Stimulated activated CD8-positive, alpha-beta memory T cell treated with anti-CD3 and anti-CD28 coated beads, Interleukin-4, amount 100 ng/mL, for 4 hours (primary cell): ENCODE data around the gene MYCBPAP.

Experiments used
- DNase-seq, 2 donors: peaks; one replicate each; pipeline ENCODE4 v3.0.0-alpha.2; 2020; ENCODE audit warnings: low read depth in 2 of 2, low spot score in 1 of 2

MYCBPAP gene

GRCh38 chr17:50569592-50569991 is 61.4 kb downstream of the MYCBPAP start:
- DNase-seq: no peak

GRCh38 chr17:50570032-50570431 is 61.8 kb downstream of the MYCBPAP start:
- DNase-seq: no peak

GRCh38 chr17:50570528-50570927 is 62.3 kb downstream of the MYCBPAP start:
- no peak for DNase-seq

GRCh38 chr17:50571681-50572080 is 63.4 kb downstream of the MYCBPAP start:
- no peak for DNase-seq

GRCh38 chr17:50572541-50572940 is 64.3 kb downstream of the MYCBPAP start:
- DNase-seq: no peak

- DNase-seq: no peak
Observed at GRCh38 chr17:50573866-50574611, 65.8 kb downstream of the MYCBPAP start.

- DNase-seq: no peak
Observed at GRCh38 chr17:50575581-50576210, 67.5 kb downstream of the MYCBPAP start.

- no peak for DNase-seq
Observed at GRCh38 chr17:50576864-50577263, 68.6 kb downstream of the MYCBPAP start.

- no peak for DNase-seq
Observed at GRCh38 chr17:50577451-50577954, 69.3 kb downstream of the MYCBPAP start.

- no peak for DNase-seq
Observed at GRCh38 chr17:50578173-50578572, 69.9 kb downstream of the MYCBPAP start.

- no peak for DNase-seq
Observed at GRCh38 chr17:50579399-50579798, 71.2 kb downstream of the MYCBPAP start.

- DNase-seq: no peak
Observed at GRCh38 chr17:50580646-50581045, 72.4 kb downstream of the MYCBPAP start.
